OCI-LY1 (cell line): ENCODE results near the gene ITIH1.

Experiments used
- H2AFZ ChIP-seq: fragments of 200-600 bp; sonication (generic), shearing (Covaris generic); 2 replicates; pipeline ENCODE4 v1.6.0; 2014; ENCODE audit warnings: antibody characterized with exemption, mild to moderate bottlenecking, low read length
- H3F3A ChIP-seq: fragments of 200-600 bp; sonication (generic), shearing (Covaris generic); 2 replicates; pipeline ENCODE4 v1.6.0; 2014; ENCODE audit warnings: mild to moderate bottlenecking, antibody characterized with exemption, low read length, moderate library complexity; ENCODE audit not compliant: insufficient read depth
- H3K27ac ChIP-seq: fragments of 200-600 bp; sonication (generic); 2 replicates; pipeline ENCODE4 v1.5.1; 2014; ENCODE audit warnings: low read length, mixed run types, mild to moderate bottlenecking, low read depth; ENCODE audit not compliant: poor library complexity, severe bottlenecking
- H3K27me3 ChIP-seq: fragments of 200-600 bp; sonication (generic); 2 replicates; pipeline ENCODE4 v1.6.0; 2014; ENCODE audit warnings: antibody characterized with exemption, mild to moderate bottlenecking, low read length, moderate library complexity; ENCODE audit not compliant: insufficient read depth
- H3K36me3 ChIP-seq: fragments of 200-600 bp; sonication (generic); 2 replicates; pipeline ENCODE4 v1.6.1; 2014; ENCODE audit warnings: mild to moderate bottlenecking, antibody characterized with exemption, low read length, moderate library complexity, mixed read lengths; ENCODE audit not compliant: insufficient read depth
- H3K4me1 ChIP-seq: fragments of 200-600 bp; sonication (generic); 2 replicates; pipeline ENCODE4 v1.5.1; 2014; ENCODE audit warnings: mild to moderate bottlenecking, low read length, moderate library complexity; ENCODE audit not compliant: insufficient read depth, severe bottlenecking
- H3K4me2 ChIP-seq: fragments of 200-600 bp; sonication (generic), shearing (Covaris generic); 2 replicates; pipeline ENCODE4 v1.6.1; 2014; ENCODE audit warnings: low read length
- H3K4me3 ChIP-seq: fragments of 200-600 bp; sonication (generic); 2 replicates; pipeline ENCODE4 v1.5.1; 2014; ENCODE audit warnings: low read length, low read depth, mild to moderate bottlenecking, mixed read lengths; ENCODE audit not compliant: poor library complexity, severe bottlenecking
- H3K79me2 ChIP-seq: fragments of 200-600 bp; shearing (Covaris generic); 2 replicates; pipeline ENCODE4 v1.6.1; 2016; ENCODE audit warnings: mixed run types, low read length, mixed read lengths; ENCODE audit not compliant: insufficient read depth
- H3K9ac ChIP-seq: fragments of 200-600 bp; sonication (generic), shearing (Covaris generic); 2 replicates; pipeline ENCODE4 v1.6.1; 2014; ENCODE audit warnings: mild to moderate bottlenecking, low read length, mixed read lengths
- H3K9me2 ChIP-seq: fragments of 200-600 bp; sonication (generic), shearing (Covaris generic); 2 replicates; pipeline ENCODE4 v1.6.1; 2014; ENCODE audit warnings: low read depth, mild to moderate bottlenecking, low read length, mixed read lengths
- H3K9me3 ChIP-seq: fragments of 200-600 bp; shearing (Covaris generic); 2 replicates; pipeline ENCODE4 v1.6.1; 2014; ENCODE audit warnings: low read length, mixed read lengths
- H4K20me1 ChIP-seq: fragments of 200-600 bp; sonication (generic), shearing (Covaris generic); 2 replicates; pipeline ENCODE4 v1.6.0; 2016; ENCODE audit warnings: mild to moderate bottlenecking, low read length; ENCODE audit not compliant: insufficient read depth
- CTCF ChIP-seq: fragments of 200-600 bp; sonication (generic), shearing (Covaris generic); IDR thresholded peaks from 2 replicates; pipeline ENCODE4 v1.5.1; 2017; ENCODE audit warnings: mild to moderate bottlenecking, antibody characterized with exemption, low read length, moderate library complexity, mixed read lengths
- EZH2 ChIP-seq: fragments of 200-600 bp; sonication (generic), shearing (Covaris generic); IDR thresholded peaks from 2 replicates; pipeline ENCODE4 v1.8.0; 2017; ENCODE audit warnings: borderline replicate concordance, mixed run types, mild to moderate bottlenecking, antibody characterized with exemption, low read length, moderate library complexity, mixed read lengths

Gene ITIH1

GRCh38 chr3:52784931-52785590 lies 7.7 kb downstream of the ITIH1 start:
- H3K9me3 ChIP-seq, result no peaks in the 10 kb centered on the region
- H3K9ac ChIP-seq, result no peak overlapping the region
- no peak overlapping the region for H3K4me3 ChIP-seq
- H3F3A ChIP-seq, result no peaks in the 10 kb centered on the region
- no peaks in the 10 kb centered on the region for H4K20me1 ChIP-seq
- H3K9me2 ChIP-seq, result no peaks in the 10 kb centered on the region
- TF ChIP-seq EZH2, result no peak
- no peak for TF ChIP-seq CTCF
- no peaks in the 10 kb centered on the region for H3K4me1 ChIP-seq
- no peak overlapping the region for H2AFZ ChIP-seq
- H3K4me2 ChIP-seq, result no peak overlapping the region
- no peaks in the 10 kb centered on the region for H3K36me3 ChIP-seq
- no peaks in the 10 kb centered on the region for H3K79me2 ChIP-seq
- no peak overlapping the region for H3K27ac ChIP-seq
- no peaks in the 10 kb centered on the region for H3K27me3 ChIP-seq

GRCh38 chr3:52786330-52787215 lies 9.2 kb downstream of the ITIH1 start:
- H3K9ac ChIP-seq, result no peak overlapping the region
- TF ChIP-seq EZH2, result no peak
- TF ChIP-seq CTCF, result no peak
- no peaks in the 10 kb centered on the region for H3K27me3 ChIP-seq
- no peaks in the 10 kb centered on the region for H3K4me1 ChIP-seq
- H3K4me3 ChIP-seq, result no peak overlapping the region
- no peaks in the 10 kb centered on the region for H3K9me3 ChIP-seq
- H3K79me2 ChIP-seq, result no peaks in the 10 kb centered on the region
- H4K20me1 ChIP-seq, result no peaks in the 10 kb centered on the region
- H3K9me2 ChIP-seq, result no peaks in the 10 kb centered on the region
- no peaks in the 10 kb centered on the region for H3F3A ChIP-seq
- H3K36me3 ChIP-seq, result no peaks in the 10 kb centered on the region
- no peak overlapping the region for H3K27ac ChIP-seq
- no peak overlapping the region for H2AFZ ChIP-seq
- no peak overlapping the region for H3K4me2 ChIP-seq

GRCh38 chr3:52787246-52787645 lies 9.8 kb downstream of the ITIH1 start:
- no peaks in the 10 kb centered on the region for H3K4me1 ChIP-seq
- no peaks in the 10 kb centered on the region for H3K27me3 ChIP-seq
- no peaks in the 10 kb centered on the region for H3K36me3 ChIP-seq
- H2AFZ ChIP-seq, result no peak overlapping the region
- H4K20me1 ChIP-seq, result no peaks in the 10 kb centered on the region
- no peaks in the 10 kb centered on the region for H3K9me2 ChIP-seq
- H3K9me3 ChIP-seq, result no peaks in the 10 kb centered on the region
- no peak overlapping the region for H3K4me3 ChIP-seq
- no peak overlapping the region for H3K9ac ChIP-seq
- no peaks in the 10 kb centered on the region for H3K79me2 ChIP-seq
- H3K27ac ChIP-seq, result no peak overlapping the region
- H3F3A ChIP-seq, result no peaks in the 10 kb centered on the region
- no peak overlapping the region for H3K4me2 ChIP-seq
- TF ChIP-seq EZH2 (no peak), CTCF (no peak)
